Fibroblast of skin of right quadriceps (primary cell): ENCODE results near the gene MGAT5B.
"Not testable (repeated sequence)": the region's sequence is repeated elsewhere in the genome, so short reads cannot be mapped to it uniquely, and the experiment has no call there.

Experiments used
- DNase-seq: peaks from one replicate; pipeline ENCODE4 v3.0.0-alpha.2; 2013

The MGAT5B gene

DNA sequence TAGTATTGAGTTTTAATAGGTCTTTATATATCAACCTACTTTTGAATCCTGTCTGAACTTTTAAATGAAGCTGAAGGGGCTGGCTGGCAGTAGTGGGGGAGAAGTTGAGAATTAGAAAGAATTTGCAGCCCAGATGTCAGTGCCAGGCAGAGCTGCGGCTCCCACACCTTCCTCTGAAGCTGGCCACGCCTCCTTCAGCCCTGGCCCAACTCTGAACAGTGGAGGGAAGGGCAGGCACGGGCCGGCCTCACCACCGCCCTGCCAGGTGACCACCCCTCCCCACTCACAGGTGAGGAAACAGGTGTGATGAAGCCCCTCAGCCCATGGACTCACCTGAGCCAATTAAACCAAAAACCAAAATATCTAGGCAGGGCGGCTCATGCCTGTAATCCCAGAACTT, 87.0 kb downstream of the MGAT5B start:
- DNase-seq = no peak

- DNase-seq = no peak
These were observed 88.8 kb downstream of the MGAT5B start for GRCh38 chr17:76956846-76957540.

DNA sequence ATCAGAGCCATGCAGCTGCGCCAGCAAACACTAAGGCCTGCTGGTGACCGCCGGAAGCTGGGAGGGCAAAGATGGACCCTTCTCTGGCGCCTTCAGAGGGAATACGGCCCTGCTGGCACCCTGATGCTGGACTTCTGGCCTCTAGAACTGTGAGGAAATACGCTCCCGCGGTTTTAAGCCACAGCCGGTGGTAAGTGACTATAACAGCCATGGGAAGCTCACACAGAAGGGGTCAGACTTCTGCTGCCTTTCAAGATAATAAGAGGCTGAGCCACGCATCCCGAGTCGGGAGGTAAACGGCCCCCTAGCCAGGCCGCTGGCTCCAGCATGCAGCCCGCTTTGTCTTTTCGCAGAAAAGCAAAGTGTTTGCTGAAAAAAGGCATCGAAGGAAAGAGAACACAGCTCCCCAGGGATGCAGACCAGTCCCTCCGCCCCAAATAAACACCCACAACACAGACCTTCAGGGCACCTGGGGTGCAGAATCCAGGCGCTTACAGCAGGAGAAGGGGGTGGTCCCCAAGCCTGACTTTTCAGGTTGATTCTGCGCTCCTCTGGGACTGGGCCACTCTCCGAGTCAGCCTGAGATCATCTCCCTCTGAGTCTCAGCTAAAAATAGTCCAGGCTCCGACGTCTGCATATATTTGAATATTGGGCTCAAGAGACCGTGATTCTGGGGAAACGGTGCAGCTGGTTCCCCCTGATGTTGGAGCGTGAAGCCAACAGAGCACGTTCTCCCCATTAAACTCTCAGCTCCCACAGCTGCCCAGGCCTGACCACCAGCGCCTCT, 89.7 kb downstream of the MGAT5B start:
- DNase-seq = peak; percentile 23

- no peak for DNase-seq
These were observed 90.8 kb downstream of the MGAT5B start for GRCh38 chr17:76958974-76959373.

DNA sequence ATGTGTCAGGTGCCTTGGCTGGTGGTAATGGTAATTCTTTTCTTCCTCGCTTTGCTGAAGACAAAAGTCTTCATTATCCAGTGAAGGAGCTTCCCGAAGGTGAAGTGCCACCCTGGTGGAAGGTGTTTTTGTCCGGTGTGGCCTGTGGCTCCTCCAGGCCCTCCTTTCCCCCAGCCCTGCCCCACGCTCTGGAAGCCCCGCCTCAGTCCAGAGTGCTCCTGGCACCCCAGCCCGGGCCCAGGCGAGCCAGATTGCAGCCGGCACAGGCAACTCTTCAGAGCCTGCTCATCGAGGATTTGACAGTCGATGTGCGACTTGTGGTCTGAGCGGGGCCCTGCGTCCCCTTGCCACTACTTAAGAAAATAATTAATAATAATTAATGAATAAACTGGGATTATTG, 93.7 kb downstream of the MGAT5B start:
- no peak for DNase-seq

- DNase-seq = no peak
These were observed 94.7 kb downstream of the MGAT5B start for GRCh38 chr17:76962858-76963257.

DNA sequence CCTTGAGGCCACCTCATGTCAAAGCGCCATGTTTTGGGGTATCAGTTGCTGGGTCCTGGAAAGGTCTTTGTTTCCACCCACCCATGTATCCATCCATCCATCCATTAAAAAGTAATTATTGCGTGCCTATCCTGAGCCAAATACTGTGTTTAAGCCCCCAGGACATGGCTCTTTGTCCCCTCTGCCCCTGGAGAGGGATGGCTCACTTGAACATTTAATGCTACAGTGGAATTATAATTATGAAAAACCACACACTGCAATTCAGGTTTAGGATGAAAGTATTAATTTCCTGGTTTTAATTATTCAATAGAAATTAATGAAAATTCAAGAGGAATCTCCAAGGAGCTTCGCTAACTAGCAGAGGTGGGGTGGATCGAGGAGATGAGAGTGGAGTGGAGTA, 97.8 kb downstream of the MGAT5B start:
- no peak for DNase-seq

GRCh38 chr17:76966486-76967181, 98.4 kb downstream of the MGAT5B start:
- DNase-seq = no peak

DNA sequence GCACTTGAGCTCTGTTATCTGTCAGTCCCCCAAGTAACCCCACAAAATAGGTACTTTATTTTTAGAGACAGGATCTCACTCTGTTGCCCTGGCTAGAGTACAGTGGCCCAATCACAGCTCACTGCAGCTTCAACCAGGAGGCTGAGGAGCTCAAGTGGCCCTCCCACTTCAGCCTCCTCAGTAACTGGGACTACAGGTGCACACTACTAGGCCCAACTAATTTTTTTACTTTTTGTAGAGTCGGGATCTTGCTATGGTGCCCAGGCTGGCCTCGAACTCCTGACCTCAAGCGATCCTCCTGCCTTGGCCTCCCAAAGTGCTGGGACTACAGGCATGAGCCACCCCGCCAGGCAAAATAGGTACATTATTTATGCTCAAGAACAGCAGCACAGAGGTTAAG, 99.6 kb downstream of the MGAT5B start:
- no peak for DNase-seq

GRCh38 chr17:76968707-76969597, 100.7 kb downstream of the MGAT5B start:
- DNase-seq = peak; percentile 22

DNA sequence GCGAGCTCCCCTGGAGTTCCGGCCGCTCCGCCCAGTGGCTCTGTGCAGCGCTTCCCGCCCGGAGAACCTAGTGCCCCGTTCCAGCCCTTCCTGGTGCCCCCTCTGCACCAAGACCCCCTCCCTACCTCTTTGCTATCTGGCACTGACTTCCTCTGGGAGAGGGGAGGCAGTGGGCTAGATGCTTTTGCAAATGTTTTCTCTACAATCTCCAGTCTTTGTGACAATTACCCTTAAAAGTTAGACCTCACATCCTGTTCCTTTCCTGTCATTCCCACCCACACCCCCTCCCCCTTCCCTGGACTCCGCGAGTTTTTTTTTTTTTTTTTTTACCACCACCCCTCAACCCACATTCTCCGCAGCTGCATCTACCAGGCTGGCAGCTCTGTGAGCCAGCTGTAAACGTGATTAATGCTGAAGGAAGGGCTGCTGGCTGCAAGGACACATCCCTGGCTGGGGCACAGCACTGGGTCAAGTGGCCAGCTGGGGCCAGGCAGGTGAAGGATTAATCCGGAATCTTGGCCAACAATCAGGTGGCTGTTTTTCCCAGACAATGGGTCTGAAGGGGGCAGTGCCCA, 101.5 kb downstream of the MGAT5B start:
- no peak for DNase-seq

DNA sequence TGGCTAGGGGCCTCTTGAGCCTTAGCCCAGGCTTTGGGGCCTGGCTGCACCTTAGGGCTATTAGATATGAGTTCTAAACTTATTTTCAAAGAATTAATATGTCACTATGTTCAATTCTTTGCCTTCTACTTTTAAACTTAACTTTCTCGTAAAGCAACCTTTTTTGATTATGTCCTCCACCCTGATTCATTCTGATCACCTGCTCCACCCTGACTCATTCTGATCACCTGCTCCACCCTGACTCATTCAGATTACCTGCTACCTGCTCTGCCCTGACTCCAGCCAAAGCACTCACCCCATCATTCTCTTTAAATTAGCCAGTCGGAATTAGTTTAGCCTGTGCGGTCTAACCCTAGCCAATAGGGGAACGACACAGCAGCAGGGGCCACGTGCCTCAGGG, 102.0 kb downstream of the MGAT5B start:
- not testable (repeated sequence) for DNase-seq

DNA sequence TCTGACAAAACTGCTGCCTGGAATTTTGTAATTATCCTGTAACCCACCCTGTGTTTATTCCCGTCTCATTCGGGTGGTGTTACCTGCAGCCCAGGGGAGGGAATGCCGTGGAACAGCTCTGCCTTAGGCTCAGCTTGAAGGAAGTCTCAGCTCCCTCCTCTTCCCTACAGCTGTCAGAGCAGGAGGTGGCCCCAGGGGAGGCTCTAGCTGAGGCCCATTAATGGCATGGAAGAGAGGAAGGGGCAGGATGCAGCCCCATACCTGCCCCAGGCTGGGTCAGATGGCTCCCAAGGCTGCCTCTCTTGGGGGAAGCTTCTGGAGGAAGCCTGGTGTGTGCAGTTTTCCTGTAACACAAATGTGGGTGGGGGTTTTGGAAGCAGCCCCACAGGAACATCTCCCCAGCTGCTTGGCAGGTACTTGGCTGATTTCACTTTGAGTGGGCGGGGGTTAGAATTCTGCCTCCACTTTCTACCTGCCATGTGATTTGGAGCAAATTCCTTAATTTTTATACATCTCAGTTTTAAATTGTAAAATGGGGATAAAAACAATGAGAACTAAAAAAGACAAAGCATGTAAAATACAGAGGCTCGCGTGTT, 103.9 kb downstream of the MGAT5B start:
- no peak for DNase-seq

DNA sequence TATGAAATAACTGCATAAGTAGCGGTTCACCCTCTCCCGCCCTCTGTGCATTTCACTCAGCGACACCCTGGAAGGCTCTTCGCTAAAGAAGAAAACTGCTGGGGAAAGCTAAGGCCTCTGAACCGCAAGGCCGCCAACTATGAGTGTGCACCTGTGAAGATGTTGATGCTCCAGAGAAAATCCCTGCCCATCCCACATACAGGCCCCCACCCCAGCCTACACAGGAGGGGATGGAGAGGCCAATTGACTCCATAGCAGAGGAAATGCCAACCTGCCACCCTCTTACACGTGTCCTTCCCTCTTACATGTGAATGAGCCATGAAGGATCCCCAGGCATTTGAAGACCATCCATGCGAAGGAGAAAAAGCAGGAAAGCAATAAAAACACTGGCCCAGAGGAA, 104.8 kb downstream of the MGAT5B start:
- no peak for DNase-seq

DNA sequence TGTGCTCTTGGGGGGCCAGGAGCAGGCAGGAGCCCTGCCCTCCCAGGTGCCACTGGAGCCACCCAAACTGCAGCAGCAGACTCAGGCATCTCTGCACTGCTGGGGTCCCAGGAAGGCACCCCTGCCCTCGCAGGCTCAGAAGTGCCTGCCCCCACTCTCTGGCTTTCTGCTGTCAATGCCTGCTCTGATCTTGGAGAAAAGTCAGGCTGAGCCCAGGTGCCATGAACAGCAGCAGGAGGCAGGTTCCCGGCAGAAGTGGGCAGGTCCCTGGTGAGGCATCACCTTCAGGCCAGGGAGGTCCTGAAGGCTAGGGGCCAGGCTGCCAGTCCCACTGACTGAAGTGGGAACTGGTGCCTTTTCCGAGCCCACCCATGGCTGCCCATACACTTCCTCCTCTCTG, 106.5 kb downstream of the MGAT5B start:
- DNase-seq = no peak

DNA sequence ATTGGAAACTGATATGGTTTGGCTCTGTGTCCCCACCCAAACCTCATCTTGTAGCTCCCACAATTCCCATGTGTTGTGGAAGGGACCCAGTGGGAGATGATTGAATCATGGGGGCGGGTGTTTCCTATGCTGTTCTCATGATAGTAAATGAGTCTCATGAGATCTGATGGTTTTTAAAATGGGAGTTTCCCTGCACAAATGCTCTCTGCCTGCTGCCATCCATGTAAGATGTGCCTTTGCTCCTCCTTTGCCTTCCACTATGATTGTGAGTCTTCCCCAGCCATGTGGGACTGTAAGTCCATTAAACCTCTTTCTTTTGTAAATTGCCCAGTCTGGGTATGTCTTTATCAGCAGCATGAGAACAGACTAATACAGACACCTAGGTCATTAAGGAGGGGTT, 109.8 kb downstream of the MGAT5B start:
- not testable (repeated sequence) for DNase-seq

GRCh38 chr17:76981545-76982295, 113.5 kb downstream of the MGAT5B start:
- DNase-seq = no peak

GRCh38 chr17:76982408-76983074, 114.3 kb downstream of the MGAT5B start:
- no peak for DNase-seq

DNA sequence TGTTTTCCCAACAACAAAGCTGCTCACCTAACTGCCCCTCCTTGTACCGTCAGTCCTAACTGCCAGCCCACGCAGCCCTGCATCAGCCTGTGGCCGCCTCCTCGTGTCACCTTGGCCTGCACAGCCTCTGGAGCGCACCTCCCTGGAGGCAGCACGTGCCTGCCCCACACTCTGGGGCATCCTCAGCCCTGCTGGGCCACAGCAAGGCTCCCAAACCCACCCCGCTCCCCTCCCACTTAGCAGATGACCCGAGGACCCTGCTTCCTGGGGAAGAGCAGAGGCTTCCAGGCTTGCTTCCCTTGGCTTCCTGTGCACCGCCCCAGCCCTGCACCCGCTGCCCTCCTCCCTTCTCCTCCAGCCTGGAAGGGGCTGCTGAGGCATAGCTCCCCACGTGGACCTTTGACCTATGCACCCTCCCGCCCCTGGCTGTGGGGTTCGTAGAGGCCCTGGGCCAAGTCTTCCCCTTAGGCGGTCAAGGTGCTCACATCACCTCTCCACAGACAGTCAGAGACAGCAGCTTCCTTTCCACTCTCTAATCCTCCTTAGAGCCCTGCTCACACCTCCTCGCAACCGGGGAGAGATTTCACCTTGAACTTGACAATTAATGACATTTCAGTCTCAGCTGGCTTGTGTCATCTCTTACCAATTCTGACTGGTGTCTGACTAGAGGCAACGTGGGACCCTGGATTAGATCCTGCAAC, 115.0 kb downstream of the MGAT5B start:
- no peak for DNase-seq

- DNase-seq = no peak
These were observed 118.2 kb downstream of the MGAT5B start for GRCh38 chr17:76986365-76986764.
